ENCODE data around the gene EFNB3. TPM values are rescaled to one million over a fixed set of nuclear protein-coding genes. Genes with fewer than 3 reads are reported as not detected.

EFNB3 gene
- total RNA-seq, 1 experiment from 2014 or later, result 5.6 TPM

GRCh38 chr17:7717756-7718350, 12.9 kb downstream of the EFNB3 start:
- no peak for DNase-seq (ENCODE audit: low spot score)

- no peak for DNase-seq (ENCODE audit: low spot score)
These were observed 14.7 kb downstream of the EFNB3 start for GRCh38 chr17:7719661-7720060.

GRCh38 chr17:7720125-7720524, 15.1 kb downstream of the EFNB3 start:
- DNase-seq (ENCODE audit: low spot score), result no peak

- DNase-seq (ENCODE audit: low spot score), result no peak
These were observed 16.6 kb downstream of the EFNB3 start for GRCh38 chr17:7721612-7722011.

DNA sequence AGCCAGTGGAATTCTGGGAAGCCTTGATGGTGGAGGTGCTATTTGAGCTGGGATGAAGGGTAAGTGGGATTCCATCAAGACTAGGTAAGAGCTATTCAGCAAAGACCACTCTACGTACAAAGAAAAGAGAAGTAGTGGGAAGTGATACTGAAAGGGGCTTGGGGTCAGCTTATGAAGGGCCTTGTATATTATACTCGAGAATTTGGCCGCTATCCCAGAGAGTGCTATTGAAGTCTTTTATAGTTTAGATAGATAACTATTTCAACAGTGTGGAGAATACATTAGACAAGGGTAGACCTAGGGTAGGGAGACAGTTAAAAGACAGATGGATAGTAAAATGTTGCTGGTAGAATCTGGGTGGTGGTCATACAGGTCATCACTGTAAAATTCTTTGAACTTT, 22.9 kb downstream of the EFNB3 start:
- no peak for DNase-seq (ENCODE audit: low spot score)

DNA sequence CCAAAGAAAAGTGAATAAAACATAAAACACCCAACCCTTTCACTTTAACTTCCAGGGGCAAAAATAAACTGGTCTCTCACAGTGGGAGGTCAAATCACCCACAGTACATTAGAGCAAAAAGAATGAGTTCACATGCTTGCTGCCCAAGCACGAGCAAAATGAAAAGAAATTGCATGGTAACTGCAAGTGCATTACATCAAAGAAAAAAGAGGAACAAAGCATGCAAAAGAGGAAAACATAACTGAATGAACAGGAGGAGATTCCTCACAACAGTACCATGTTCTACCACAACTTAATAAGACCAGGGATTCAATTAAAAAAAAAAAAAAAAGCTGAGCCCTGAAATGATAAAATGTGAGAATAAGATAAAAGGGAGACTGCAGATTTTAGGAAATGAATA, 24.8 kb downstream of the EFNB3 start:
- DNase-seq (ENCODE audit: low spot score), result no peak

DNA sequence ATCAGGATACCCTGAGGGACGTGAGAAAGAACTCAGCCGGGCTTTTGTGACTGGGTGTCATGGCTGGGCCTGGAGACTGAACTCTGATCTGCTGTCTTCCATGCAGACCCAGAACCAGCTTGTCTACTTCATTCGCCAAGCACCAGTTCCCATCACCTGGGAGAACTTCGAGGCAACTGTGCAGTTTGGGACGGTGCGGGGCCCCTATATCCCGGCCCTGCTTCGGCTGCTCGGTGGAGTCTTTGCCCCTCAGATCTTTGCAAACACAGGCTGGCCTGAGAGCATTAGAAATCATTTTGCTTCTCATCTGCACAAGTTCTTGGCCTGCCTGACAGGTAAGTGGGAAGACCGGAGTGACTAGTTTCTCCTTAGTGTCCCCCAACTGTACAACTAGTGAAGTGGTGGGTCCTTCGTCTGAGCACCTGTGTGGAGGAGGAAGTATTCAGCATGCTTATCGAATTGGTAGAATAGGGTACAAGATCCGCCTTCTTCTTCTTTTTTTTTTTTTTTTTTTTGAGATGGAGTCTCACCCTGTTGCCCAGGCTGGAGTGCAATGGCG, 28.1 kb downstream of the EFNB3 start:
- no peak for DNase-seq (ENCODE audit: low spot score)

DNA sequence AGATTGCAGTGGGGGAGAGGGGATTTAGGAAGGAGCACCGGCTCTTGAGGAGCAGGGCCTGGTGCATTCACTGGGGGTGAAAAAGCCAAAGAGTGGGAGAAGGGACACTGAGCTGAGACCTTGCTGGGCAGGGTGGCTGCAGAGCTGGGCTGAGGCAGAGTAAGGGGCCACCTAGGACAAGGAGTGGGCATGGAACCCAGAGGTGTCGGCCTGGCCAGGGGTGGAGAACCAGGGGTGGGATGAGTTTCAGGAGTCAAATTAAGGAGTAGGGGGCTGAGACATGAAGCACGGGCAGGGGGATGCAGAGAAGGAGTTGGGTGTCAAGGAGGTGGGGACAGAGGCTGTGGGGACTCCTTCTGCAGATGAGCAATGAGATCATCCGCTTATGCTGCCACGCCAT, 32.6 kb downstream of the EFNB3 start:
- no peak for DNase-seq (ENCODE audit: low spot score)

- no peak for DNase-seq (ENCODE audit: low spot score)
These were observed 34.7 kb downstream of the EFNB3 start for GRCh38 chr17:7739746-7740145.

DNA sequence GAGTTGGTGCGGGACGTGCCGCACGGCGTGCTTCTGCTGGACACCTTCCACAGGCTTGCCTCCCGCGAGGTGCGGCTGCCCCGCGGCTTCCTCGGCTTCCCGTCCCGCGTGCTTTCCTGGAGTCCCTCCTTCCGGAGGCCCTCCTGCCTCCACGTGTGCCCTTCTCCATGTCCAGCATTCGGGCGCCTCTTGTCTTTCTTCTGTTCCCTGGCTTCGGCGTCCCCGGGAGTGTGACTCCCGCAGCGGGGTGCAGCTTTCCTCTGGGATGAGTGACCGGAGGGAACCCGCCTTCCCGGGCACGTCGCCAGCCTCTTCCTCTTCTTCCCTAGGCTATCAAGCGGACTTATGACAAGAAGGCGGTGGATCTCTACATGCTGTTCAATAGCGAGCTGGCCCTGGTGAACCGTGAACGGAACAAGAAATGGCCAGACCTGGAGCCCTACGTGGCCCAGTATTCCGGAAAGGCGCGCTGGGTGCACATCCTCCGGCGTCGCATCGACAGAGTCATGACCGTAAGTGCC, 35.5 kb downstream of the EFNB3 start:
- DNase-seq (ENCODE audit: low spot score), result no peak

- DNase-seq (ENCODE audit: low spot score), result no peak
These were observed 37.7 kb downstream of the EFNB3 start for GRCh38 chr17:7742729-7743128.

GRCh38 chr17:7744416-7744815, 39.4 kb downstream of the EFNB3 start:
- DNase-seq (ENCODE audit: low spot score), result no peak

DNA sequence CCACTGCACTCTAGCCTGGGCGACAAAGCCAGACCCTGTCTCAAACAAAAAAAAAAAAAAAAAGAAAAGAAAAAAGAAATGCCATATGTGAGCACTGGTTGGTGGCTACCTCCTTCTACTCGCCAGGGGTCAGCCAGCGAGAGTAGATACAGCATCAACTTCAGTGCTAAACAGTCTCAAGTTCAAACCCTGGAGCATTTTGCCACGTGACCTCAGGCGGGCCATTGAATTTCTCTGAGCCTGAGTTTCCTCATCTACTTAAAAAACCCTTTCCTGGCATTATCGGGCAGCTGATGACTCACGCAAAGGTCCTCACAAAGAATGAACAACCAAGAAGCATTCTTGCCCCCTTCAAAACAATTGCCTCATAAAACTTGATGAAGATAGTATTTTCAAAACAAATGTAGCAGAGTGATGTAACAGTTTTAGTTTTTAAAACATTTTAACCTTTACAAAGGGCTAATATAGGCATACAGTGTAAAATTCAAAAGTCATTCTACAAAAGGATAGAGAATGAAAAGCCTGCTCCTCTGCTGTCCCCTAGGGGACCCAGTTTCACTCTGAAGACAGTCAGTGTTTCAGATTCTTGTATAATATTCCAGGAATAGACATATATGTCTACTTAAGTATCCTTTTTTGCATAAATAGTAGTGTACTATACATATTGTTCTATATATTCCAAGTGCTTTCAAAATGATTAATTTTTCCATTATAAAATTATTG, 40.9 kb downstream of the EFNB3 start:
- peak; percentile 88 for DNase-seq (ENCODE audit: low spot score)

- DNase-seq (ENCODE audit: low spot score), result peak; percentile 10
These were observed 42.7 kb downstream of the EFNB3 start for GRCh38 chr17:7747635-7748071.

DNA sequence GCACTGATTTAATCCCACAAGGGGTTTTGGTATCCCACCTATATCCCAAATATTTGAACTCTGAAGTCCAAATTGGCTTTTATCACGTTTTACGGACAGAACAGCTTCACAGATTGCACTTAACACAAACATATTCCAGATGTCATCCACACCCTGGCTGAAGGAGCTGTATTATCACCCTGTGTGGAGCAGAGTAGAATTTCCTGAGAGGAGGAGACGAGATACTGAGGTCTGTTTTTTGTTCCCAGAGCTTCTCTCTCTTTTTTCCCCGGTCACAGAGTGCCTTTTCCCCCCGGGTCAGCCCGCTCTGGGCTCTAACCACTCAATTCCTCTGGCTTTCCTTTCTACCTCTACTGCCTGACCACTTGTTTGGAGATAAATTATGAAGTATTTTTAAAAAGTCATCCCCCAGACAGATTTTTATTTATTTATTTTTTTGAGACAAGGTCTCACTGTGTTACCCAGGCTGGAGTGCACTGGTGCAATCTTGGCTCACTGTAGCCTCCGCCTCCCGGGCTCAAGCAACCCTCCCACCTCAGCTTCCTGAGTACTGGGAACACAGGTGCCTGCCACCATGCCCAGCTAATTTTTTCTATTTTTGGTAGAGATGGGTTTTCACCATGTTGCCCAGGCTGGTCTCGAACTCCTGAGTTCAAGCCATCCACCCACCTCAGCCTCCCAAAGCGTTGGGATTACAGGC, 43.2 kb downstream of the EFNB3 start:
- DNase-seq (ENCODE audit: low spot score), result no peak

GRCh38 chr17:7750321-7750821, 45.4 kb downstream of the EFNB3 start:
- peak; percentile 47 for DNase-seq (ENCODE audit: low spot score)

DNA sequence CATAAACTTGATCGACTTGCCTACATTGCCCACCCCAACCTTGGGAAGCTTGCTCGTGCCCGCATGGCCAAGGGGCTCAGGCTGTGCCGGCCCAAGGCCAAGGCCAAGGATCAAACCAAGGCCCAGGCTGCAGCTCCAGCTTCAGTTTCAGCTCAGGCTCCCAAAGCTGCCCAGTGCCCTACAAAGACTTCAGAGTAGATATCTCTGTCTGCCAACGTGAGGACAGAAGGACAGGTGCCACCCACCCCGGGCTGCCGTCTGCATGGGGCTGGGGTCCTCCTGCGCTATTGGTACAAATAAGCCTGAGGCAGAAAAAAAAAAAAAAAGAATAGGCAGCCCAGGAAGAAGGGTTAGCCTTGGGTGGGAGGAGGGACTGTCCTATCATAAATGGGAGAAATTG, 49.7 kb downstream of the EFNB3 start:
- DNase-seq (ENCODE audit: low spot score), result no peak

- DNase-seq (ENCODE audit: low spot score), result no peak
These were observed 50.3 kb downstream of the EFNB3 start for GRCh38 chr17:7755095-7755890.

- no peak for DNase-seq (ENCODE audit: low spot score)
These were observed 52.0 kb downstream of the EFNB3 start for GRCh38 chr17:7756968-7757367.
